GM04504 (cell line): ENCODE results near the gene ANKRD35.

Source experiments
- DNase-seq: peaks from one replicate; pipeline ENCODE4 v3.0.0-alpha.2; 2012; ENCODE audit warnings: low read depth

Gene ANKRD35

DNA sequence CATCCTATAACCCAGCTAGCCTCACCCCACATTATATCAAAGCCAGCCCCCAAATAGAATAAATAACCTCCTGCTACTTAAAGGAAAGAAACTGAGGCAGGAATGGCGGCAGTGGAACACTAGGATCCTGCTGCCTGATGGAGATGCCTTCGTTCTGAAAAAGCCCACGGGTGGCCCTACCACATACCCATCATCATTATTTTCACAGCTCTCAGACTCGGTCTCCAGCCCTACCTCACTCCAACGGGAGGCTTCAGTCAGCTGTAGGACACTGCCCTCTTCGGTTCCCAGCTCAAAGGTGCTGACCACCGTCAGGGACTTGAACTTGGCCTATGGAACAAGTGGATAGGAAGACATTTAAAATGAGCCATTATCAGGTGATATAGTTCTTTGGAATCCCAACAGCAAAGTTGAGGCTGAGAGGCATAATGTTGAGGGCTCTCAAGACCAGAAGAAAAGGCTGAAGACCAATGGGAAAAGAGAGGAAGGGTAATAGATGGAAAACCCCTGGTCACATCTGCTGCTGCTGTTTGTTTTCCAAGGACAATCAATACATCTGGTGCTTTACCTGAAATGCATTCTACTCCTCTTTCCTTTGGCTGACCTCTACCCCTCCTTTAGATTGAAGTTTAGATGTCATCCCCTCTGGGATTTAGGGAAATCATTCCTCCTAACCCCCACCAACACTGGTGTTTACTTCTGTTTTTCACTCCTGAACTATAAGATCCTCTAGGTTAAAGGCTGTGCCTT lies 7.8 kb upstream of the ANKRD35 start:
- no peak for DNase-seq

DNA sequence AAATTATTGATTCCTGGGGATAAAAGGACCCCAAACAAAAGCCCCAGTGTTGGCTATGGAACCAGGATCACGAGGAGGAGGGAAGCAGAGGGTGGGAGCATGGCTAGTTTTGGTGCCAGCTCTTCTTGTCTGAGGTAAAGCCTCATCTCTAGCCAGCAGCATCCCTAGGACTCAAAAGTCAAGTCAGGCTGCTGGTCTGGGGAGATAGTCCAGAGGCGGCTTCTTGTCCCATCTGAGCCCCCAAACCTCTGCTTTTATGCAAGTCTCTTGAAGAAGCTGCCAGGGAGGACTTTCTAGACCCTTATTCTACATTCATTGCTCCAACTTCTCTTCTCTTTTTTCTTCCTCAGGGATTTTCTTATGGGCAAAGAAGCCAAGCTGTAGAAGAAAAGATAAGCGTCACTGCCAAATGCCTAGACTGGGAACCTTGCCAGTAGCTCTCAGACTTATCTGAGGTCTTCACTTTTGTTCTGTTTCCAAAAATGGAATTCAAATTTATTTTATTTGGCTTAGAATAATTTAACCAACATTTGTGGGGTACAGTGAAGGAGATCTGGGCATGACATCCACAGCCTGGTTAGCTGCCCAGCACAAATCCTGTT lies 6.9 kb upstream of the ANKRD35 start:
- DNase-seq = no peak

- peak; percentile 97 for DNase-seq
These were observed 6.2 kb upstream of the ANKRD35 start for GRCh38 chr1:145891587-145892485.

- no peak for DNase-seq
These were observed 5.5 kb upstream of the ANKRD35 start for GRCh38 chr1:145891143-145891542.

- no peak for DNase-seq
These were observed 4.1 kb upstream of the ANKRD35 start for GRCh38 chr1:145889722-145890121.

DNA sequence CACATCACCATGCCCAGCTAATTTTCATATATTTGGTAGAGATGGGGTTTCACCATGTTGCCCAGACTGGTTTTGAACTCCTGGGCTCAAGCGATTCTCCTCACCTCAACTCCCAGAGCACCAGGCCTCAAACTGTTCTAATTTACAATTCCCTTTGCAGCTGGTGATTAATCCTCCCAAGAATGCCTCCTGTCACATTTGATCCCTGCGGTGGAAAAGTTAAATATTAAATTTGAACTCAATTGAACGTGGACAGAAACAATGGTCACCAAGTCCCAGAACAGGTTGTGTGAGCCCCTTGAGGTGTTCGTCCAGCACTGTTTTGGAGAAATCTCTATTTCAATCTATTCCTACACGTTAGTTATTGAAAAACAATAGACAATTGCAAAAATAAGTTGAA lies 2.0 kb upstream of the ANKRD35 start:
- no peak for DNase-seq

- DNase-seq = no peak
These were observed 1.1 kb upstream of the ANKRD35 start for GRCh38 chr1:145886816-145887215.

DNA sequence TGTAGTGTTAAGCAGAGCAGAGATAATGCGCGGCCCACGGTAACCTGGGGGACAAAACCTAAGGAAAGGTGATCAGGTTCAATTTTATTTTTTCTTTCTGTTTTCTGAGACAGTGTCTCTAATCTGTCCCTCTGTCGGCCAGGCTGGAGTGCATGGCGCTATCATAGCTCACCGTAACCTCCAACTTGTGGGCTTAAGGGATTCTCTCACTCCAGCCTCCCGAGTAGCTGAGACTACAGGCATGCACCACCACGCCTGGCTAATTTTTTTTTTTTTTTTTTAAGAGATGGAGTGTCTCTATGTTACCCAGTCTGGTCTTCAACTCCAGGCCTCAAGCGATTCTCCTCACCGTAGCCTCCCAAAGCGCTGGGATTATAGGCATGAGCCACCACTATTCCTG lies 724 bp upstream of the ANKRD35 start:
- no peak for DNase-seq

GRCh38 chr1:145884675-145885074 lies 991 bp downstream of the ANKRD35 start:
- DNase-seq = no peak

GRCh38 chr1:145879775-145880174 lies 5.9 kb downstream of the ANKRD35 start:
- DNase-seq = no peak

DNA sequence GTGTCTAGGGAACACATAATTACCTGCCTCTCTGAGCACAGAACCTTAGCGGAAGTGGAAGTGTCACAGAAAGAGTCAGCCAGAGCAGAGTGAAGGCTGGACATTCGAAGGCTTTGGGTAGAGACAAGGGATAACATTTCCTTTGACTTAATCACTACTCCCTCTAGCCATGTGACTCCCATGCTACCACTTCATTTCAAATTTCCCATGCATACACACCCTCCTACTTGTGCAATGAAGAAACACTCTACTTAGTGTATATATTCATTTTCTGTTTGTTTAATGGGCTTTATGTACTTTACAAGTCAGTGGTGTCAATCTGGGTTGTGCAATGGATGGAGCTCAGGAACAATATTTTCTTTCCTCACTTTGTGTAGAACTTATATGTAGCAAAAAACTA lies 6.9 kb downstream of the ANKRD35 start:
- DNase-seq = no peak

- no peak for DNase-seq
These were observed 7.7 kb downstream of the ANKRD35 start for GRCh38 chr1:145877923-145878486.

- DNase-seq = no peak
These were observed 11.0 kb downstream of the ANKRD35 start for GRCh38 chr1:145874646-145875045.

DNA sequence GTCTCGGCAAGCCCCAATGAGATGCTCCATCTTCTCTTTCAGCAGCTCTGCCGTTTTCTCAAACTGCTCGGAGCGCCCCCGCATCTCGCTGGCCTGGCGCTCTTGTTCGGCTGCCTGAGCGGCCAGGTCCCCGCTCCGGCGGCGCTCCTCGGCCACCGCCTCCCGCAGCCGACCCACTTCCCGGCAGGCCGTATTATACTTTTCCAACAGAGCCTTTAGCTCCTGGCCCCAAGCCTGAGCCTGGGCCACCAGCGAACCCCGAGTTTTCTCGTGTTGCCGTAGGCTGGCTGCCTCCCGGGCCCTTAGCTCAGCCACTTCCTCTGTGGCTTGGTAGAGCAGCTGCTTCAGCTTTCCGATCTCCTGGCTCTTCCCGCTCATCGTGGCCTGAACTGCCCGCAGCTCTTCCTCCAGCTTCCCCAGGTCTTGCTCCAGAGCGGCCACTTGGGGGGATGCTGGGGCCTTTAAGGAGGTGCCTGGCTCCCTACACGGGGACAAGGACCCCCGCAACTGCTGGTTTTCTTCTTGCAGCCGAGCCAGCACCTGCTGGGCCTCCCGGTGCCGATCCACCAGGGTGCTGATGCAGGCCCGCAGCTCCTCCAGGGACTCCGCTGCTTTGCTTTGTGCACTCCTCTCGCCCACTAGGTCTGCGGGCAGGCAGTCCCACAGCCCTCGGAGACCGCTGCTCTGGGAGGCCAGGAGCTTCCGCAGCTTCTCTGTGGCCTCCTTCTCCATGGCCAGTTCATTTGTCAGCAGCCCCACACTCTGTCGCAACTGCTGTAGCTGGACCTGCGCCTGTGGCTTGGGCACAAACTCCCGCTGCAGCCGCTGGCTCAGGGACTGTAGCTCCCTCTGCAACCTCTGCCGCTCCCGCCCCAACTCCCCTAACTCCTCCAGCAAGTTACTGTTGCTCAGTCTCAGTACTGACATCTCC lies 13.4 kb downstream of the ANKRD35 start:
- DNase-seq = no peak

GRCh38 chr1:145868232-145868631 lies 17.4 kb downstream of the ANKRD35 start:
- DNase-seq = no peak

DNA sequence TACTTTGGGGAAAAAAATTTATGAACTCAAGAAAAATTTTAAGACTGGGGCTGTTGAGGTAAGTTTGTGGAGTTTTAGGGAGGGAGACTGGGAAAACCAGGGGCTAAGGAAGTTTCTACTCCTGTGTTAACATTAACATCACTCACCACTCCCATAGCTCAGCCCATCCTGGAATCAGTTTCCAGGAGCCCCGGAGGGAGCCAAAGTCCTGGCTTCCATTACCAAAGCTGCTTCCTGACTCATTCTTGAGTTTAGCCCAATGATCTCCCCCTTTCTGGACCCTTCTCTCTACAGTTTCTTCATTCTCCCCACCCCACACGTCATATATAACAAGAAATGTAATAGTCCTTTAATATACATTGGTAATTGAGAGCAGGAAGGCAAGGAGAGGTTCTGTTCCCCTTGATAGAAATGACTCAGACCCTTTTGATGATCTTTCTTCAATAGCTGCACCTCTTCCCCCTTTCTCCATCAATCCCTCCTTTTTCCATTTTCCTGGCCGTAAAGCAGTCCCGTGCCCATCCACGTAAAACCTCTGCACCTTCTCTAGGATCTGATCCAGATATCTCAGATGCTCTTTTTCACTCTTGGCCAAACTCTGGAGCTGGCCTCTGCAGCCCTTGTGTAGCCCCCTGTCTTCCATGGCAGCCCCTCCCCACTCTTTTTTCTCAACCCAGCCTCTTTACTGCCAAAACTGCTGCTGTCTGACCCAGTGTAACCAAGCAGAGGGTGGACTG lies 22.2 kb downstream of the ANKRD35 start:
- no peak for DNase-seq

DNA sequence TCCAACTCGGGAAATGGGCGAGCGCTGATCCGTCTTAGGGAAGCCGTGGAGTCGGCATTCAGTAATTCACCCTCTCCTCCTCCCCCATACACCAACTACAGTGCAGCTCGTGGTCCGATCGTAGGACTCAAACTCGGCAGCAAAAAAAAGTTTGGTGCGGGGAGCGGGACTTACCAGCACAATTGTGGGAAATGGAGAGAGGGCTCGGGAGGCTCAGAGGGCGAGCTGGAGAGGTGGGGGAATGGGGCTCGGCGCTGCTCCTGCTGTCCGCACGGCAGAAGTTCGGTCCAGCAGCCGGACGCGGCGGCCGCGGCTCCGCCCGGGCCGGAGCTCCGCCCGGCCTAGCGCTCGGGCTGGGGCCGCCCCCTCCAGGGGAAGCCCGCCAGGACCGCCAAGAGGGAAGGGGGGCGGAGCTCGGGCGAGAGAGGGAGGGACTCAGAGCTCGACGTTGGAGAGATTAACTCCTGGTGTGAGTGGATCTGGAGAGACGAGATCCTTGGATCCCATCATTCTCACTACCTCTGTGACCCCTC lies 26.1 kb downstream of the ANKRD35 start:
- peak; percentile 77 for DNase-seq

- peak; percentile 87 for DNase-seq
These were observed 26.7 kb downstream of the ANKRD35 start, which contains the start of gene PIAS3 for GRCh38 chr1:145858901-145859490. PIAS3 (minus strand) TSS chr1:145859081; CDS start chr1:145858990, 91 bp downstream.

- no peak for DNase-seq
These were observed 27.3 kb downstream of the ANKRD35 start for GRCh38 chr1:145858238-145858900.
